GM18526 (cell line): ENCODE data around the gene SLC25A18.

ENCODE experiments used
- POLR2A ChIP-seq: IDR thresholded peaks from 3 replicates; pipeline ENCODE4 v1.6.1; 2011; ENCODE audit not compliant: insufficient read length; ENCODE audit errors: extremely low read depth

Gene SLC25A18

GRCh38 chr22:17629173-17629489 lies 65.8 kb downstream of the SLC25A18 start:
- no peak for TF ChIP-seq POLR2A

GRCh38 chr22:17629641-17630040 lies 66.3 kb downstream of the SLC25A18 start:
- no peak for TF ChIP-seq POLR2A

- TF ChIP-seq POLR2A: no peak
These were observed 67.8 kb downstream of the SLC25A18 start for GRCh38 chr22:17631076-17631565.

GRCh38 chr22:17633217-17633997 lies 70.1 kb downstream of the SLC25A18 start:
- no peak for TF ChIP-seq POLR2A

GRCh38 chr22:17633998-17634323 lies 70.7 kb downstream of the SLC25A18 start:
- TF ChIP-seq POLR2A: no peak

- no peak for TF ChIP-seq POLR2A
These were observed 71.4 kb downstream of the SLC25A18 start for GRCh38 chr22:17634696-17635095.

- no peak for TF ChIP-seq POLR2A
These were observed 74.3 kb downstream of the SLC25A18 start for GRCh38 chr22:17637490-17638181.

- no peak for TF ChIP-seq POLR2A
These were observed 74.8 kb downstream of the SLC25A18 start for GRCh38 chr22:17638182-17638431.

GRCh38 chr22:17638432-17639246 lies 75.3 kb downstream of the SLC25A18 start, which contains the start of gene BCL2L13:
BCL2L13 (plus strand) TSS chr22:17638757; CDS start chr22:17655712, 16,955 bp downstream.
- TF ChIP-seq POLR2A: peak; percentile 91

- TF ChIP-seq POLR2A: no peak
These were observed 76.0 kb downstream of the SLC25A18 start for GRCh38 chr22:17639247-17639741.
